ENCODE results near the gene GPR152. TPM values are rescaled to one million over a fixed set of nuclear protein-coding genes. Genes with fewer than 3 reads are reported as not detected.

The GPR152 gene
- not detected for total RNA-seq

DNA sequence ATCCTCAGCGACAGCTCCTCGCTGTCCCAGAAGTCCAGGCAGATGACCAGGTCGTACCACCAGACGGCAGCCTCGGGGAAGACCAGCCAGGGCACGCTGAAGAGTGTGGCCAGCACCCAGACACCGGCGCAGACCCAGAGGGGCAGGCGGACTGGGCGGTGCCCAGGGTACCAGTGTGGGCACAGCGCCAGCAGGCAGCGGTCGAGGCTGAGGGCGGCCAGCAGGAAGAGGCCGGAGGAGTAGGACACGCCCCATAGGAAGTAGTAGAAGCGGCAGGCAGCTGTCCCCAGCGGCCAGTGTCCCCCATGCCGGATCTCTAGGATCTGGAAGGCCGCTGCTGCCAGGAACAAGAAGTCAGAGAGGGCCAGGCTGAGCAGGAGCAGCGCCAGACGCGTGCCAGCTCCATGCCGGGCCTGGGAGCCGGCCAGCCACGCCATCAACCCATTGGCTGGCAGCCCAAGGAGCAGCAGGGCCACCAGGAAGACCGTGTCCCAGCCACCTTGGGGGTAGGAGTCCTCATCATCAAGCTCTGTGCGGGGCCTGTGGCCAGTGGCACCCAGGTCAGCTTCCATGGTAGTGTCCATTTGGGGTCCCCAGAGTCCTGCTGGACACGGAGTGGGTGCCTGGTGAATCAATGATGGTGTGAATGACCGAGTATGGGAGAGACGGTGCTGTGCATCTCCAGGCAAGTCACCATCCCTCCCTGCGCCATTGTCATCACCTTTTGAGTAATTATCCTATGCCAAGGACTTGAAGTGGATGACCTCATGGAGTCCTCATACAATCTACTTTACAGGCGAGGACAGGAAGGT is at the start of gene GPR152:
Gene GPR152 (minus strand): TSS at position 589 of the 812 bp plus-strand sequence. CDS start 5 bp downstream, at position 584.
- DNase-seq (ENCODE audit: low spot score), result no peak

- DNase-seq (ENCODE audit: low spot score), result no peak
Measured at GRCh38 chr11:67501854-67502253, 49.3 kb upstream of the GPR152 start.

DNA sequence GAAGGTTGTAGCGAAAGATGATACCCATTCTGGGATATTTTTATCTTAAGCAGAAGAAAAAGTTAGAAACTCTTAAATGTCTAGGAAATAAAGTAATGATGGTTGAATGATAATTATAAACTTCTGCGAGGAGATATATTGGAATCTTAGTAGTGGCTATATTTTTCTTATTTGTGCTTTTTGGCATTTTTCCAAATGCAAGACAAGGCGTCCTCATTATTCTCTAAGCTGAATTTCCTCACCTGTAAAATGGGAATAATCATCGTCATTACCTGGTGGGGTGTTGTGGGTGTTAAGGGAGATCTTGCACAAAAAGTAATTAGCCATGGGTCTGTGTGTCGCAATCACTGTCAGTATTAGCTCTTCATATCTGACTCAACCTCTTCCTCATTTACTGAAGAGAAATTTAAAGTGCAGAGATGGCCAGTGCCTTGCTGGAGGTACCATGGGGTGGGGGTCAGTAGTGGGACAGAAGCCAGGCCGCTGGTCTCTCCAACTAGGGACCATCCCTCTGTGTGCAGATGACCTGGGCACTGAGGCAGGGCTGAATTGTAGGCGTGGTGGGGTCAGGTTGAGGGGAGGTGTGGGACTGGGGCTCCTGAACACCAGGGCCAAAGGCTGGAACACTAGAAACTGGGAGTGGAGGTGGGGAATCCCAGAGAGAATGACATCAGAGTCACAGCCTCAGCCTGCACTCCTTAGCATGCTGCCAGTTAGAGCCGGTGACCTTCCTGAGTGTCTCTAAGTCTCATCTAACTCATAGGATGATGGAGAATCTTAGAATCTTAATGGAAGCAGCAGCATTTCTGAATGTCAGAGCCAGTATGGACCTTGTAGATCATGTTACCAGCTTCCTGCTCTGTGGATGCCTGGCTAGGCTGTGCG is 48.5 kb upstream of the GPR152 start:
- DNase-seq (ENCODE audit: low spot score), result no peak

- no peak for DNase-seq (ENCODE audit: low spot score)
Measured at GRCh38 chr11:67500484-67500821, 47.9 kb upstream of the GPR152 start.

- DNase-seq (ENCODE audit: low spot score), result no peak
Measured at GRCh38 chr11:67499808-67500483, 47.4 kb upstream of the GPR152 start.

- DNase-seq (ENCODE audit: low spot score), result no peak
Measured at GRCh38 chr11:67498544-67498972, 46.0 kb upstream of the GPR152 start.

GRCh38 chr11:67497656-67498291 is 45.2 kb upstream of the GPR152 start:
- DNase-seq (ENCODE audit: low spot score), result no peak

DNA sequence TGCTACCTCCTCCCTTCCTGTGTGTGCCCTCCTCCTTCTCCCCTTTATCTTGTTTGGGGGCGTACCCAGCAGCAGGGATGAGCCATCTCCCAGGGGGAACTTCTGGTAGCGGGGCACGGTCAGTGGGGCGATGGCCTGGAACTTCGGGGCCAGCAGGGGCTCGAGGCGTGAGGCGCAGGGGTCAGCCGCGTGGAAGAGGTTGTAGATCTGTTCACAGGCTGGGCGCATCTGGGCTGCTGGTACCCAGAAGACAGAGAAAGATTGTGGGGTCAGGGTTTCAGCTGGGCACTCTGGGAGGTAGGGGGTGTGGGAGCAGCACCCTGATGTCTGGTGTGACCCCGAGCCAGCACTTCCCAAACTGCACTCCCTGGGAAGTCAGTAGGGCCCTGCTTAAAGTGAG is 43.6 kb upstream of the GPR152 start:
- no peak for DNase-seq (ENCODE audit: low spot score)

DNA sequence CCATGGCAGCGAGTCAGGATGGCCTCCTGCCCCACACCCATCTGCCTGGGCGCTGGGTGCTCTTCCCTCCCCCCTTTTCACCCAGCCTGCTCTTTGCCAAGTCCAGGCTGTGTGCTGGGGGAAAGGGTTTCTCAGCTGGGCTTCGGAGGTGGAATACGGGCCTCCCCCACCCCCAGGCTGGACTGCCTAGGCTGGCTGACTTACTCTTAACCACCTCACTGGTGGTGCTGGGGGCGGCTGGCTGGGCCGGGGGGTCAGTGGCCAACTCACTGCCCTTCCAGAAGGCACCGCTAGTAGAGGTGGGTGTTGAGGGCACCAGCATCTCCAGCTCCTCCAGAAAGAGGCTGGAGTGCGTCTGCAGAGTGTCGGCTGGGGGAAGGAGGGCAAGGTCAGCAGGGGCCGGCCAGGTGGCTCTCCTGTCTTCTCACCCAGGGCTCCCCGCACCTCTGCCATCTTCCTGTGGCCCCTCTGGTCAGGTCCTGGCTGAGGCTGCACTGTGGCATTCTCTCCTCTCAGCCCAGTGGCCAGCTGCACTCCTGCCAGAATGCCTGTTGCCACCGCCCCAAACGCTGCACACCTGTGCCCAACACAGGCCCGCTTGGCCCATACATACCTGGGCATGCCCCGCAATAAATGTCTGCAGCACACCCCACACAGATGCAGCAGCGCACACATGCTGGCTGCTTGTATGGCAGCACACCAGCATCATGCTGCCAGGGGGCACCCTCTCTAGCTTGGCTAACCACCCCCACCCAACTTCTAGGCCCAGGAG is 42.9 kb upstream of the GPR152 start:
- DNase-seq (ENCODE audit: low spot score), result no peak

GRCh38 chr11:67494371-67495233 is 42.1 kb upstream of the GPR152 start:
- no peak for DNase-seq (ENCODE audit: low spot score)

DNA sequence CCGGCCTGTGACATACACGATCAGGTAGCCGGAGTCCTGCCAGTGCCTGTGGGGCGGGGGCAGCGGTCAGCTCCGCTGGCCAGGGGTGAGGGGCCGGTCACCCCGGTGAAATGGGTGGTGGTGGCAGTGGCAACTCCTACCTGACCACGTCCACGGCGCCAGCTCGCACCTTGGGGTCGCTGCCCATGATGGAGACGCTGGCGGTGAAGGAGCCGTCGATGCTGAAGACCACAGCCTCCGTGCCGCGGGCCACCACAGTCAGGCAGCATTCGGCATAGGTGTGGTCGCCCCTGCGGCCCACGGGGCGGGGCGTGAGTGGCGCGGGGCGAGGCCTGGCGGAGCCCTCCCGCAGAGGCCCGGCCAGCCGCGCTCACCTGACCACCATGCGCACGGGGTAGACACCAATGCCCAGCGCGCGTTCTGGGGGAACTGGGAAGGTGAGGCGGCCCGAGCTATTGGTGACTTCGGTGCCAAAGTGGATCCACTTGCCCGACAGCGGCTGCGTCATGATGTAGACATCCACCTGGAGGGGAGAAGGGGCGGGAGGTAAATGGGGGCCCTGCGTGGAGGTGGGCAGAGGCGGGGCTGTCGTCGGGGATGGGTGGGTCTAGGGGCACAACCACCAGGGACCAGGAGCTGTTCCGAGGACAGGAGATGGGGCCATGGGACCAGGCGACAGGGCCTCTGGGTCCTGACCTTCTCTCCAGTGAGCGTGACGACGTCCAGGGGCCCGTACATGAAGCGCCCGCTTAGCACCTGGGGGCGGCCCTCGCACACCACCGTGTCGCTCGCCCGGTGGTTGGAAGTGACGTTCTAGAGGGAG is 41.2 kb upstream of the GPR152 start:
- no peak for DNase-seq (ENCODE audit: low spot score)

GRCh38 chr11:67492801-67493547 is 40.4 kb upstream of the GPR152 start:
- no peak for DNase-seq (ENCODE audit: low spot score)

- DNase-seq (ENCODE audit: low spot score), result no peak
Measured at GRCh38 chr11:67492069-67492727, 39.7 kb upstream of the GPR152 start.

DNA sequence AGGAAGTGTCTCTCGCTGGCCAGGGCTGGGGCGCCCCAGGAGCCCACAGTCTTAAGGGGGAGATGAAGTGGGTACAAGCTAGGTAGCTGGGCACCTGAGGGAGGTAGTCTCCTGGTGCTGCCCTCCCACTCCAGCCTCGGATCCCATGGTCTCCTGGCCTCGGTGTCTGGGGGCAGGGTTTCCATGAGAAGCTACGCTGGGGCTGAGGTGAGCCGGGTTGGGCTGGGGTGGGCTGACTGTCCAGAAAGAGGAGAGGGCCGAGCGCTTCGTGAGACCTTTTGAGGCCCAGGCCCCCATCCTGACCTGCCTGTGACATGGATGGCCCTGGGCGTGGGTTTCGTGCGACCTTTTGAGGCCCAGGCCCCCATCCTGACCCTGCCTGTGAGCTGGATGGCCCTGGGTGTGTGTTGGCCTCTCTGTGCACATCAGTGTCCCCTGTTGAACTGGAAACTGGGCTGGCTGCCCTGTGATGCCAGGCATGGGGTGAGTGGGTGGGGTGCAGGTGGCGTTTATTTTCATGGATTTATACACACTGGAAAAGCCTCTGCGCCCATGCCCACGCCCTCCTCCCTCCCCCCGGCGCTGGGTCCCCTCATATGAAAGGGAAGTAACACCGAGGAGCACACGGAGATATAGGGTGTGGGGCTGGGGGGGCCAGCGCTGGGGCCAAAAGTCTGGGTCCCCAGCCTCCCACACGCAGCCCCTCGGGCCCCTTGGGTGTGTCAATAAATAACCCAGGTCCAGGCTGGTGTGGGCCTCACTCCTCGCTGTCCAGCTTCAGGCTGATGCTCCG is 38.9 kb upstream of the GPR152 start:
- DNase-seq (ENCODE audit: low spot score), result no peak

- DNase-seq (ENCODE audit: low spot score), result no peak
Measured at GRCh38 chr11:67490727-67491065, 38.2 kb upstream of the GPR152 start.

- DNase-seq (ENCODE audit: low spot score), result no peak
Measured at GRCh38 chr11:67489885-67490726, 37.6 kb upstream of the GPR152 start.

All from ureter (tissue), 1 donor.